Measurements from ENCODE around the gene NDUFS8. TPM values are rescaled to one million over a fixed set of nuclear protein-coding genes. Genes with fewer than 3 reads are reported as not detected.

NDUFS8 gene
- total RNA-seq, 1 donor from 2014 or later: 197 TPM

GRCh38 chr11:68047437-68048290 lies 17.2 kb downstream of the NDUFS8 start:
- no peak for DNase-seq (ENCODE audit: extremely low read depth, low read depth, low spot score)

GRCh38 chr11:68048681-68049508 lies 18.4 kb downstream of the NDUFS8 start:
- no peak for DNase-seq (ENCODE audit: extremely low read depth, low read depth, low spot score)

GRCh38 chr11:68049509-68050370 lies 19.3 kb downstream of the NDUFS8 start:
- DNase-seq (ENCODE audit: extremely low read depth, low read depth, low spot score): no peak

GRCh38 chr11:68050371-68050841 lies 19.9 kb downstream of the NDUFS8 start:
- DNase-seq (ENCODE audit: extremely low read depth, low read depth, low spot score): no peak

- no peak for DNase-seq (ENCODE audit: extremely low read depth, low read depth, low spot score)
These were observed 21.0 kb downstream of the NDUFS8 start for GRCh38 chr11:68051191-68052136.

- no peak for DNase-seq (ENCODE audit: extremely low read depth, low read depth, low spot score)
These were observed 21.8 kb downstream of the NDUFS8 start for GRCh38 chr11:68052137-68052873.

- DNase-seq (ENCODE audit: extremely low read depth, low read depth, low spot score): no peak
These were observed 22.6 kb downstream of the NDUFS8 start for GRCh38 chr11:68053117-68053516.

- no peak for DNase-seq (ENCODE audit: extremely low read depth, low read depth, low spot score)
These were observed 23.7 kb downstream of the NDUFS8 start for GRCh38 chr11:68053981-68054812.

GRCh38 chr11:68056317-68057285 lies 26.1 kb downstream of the NDUFS8 start:
- DNase-seq (ENCODE audit: extremely low read depth, low read depth, low spot score): no peak

- no peak for DNase-seq (ENCODE audit: extremely low read depth, low read depth, low spot score)
These were observed 27.3 kb downstream of the NDUFS8 start for GRCh38 chr11:68057807-68058206.

- DNase-seq (ENCODE audit: extremely low read depth, low read depth, low spot score): no peak
These were observed 31.0 kb downstream of the NDUFS8 start for GRCh38 chr11:68061508-68061907.

GRCh38 chr11:68064926-68065325 lies 34.4 kb downstream of the NDUFS8 start:
- no peak for DNase-seq (ENCODE audit: extremely low read depth, low read depth, low spot score)

- DNase-seq (ENCODE audit: extremely low read depth, low read depth, low spot score): no peak
These were observed 35.4 kb downstream of the NDUFS8 start for GRCh38 chr11:68065841-68066240.

GRCh38 chr11:68066742-68067141 lies 36.3 kb downstream of the NDUFS8 start:
- no peak for DNase-seq (ENCODE audit: extremely low read depth, low read depth, low spot score)

GRCh38 chr11:68067991-68068390 lies 37.5 kb downstream of the NDUFS8 start:
- no peak for DNase-seq (ENCODE audit: extremely low read depth, low read depth, low spot score)

GRCh38 chr11:68071281-68072048 lies 41.0 kb downstream of the NDUFS8 start:
- no peak for DNase-seq (ENCODE audit: extremely low read depth, low read depth, low spot score)
